ENCODE results near the gene TRIM3. TPM values are rescaled to one million over a fixed set of nuclear protein-coding genes. Genes with fewer than 3 reads are reported as not detected.

Gene TRIM3
- total RNA-seq, 1 donor from 2014 or later: 128 TPM

DNA sequence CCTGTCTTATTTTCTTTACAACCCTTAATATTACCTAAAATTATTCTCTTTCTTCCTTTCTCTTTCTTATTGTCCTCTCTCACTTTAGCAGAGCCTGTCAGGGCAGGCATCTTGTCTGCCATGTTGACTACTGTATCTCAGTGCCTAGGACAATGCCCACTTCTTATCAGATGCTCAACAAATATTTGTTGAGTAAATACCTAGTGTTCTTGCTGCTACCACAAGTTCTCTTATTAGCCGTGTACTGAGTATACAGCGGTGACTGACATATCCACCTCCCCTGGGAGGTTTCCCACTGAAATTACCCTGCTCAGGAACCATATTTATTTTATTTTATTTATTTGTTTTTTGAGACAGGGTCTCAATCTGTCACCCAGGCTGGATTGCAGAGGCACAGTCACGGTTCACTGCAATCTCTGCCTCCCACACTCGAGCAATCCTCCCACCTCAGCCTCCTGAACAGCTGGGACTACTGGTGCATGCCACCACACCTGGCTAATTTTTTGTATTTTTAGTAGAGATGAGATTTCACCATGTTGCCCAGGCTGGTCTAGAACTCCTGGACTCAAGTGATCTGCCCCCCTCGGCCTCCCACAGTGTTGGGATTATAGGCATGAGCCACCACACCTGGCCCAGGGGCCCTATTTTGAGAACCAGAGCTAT is 39.6 kb downstream of the TRIM3 start:
- H3K27ac Mint-ChIP-seq (ENCODE audit: unreplicated experiment): no peak overlapping the region
- no peak overlapping the region for H3K4me3 Mint-ChIP-seq (ENCODE audit: unreplicated experiment)
- H3K36me3 Mint-ChIP-seq (ENCODE audit: unreplicated experiment): peaks cover 4% of the 10 kb centered on the region
- H3K9me3 Mint-ChIP-seq (ENCODE audit: unreplicated experiment): peaks cover 5% of the 10 kb centered on the region
- DNase-seq: no peak
- H3K27me3 Mint-ChIP-seq (ENCODE audit: unreplicated experiment): peaks cover 4% of the 10 kb centered on the region
- H3K4me1 Mint-ChIP-seq (ENCODE audit: low read depth, unreplicated experiment): no peaks in the 10 kb centered on the region
- TF ChIP-seq, protein P1, sequence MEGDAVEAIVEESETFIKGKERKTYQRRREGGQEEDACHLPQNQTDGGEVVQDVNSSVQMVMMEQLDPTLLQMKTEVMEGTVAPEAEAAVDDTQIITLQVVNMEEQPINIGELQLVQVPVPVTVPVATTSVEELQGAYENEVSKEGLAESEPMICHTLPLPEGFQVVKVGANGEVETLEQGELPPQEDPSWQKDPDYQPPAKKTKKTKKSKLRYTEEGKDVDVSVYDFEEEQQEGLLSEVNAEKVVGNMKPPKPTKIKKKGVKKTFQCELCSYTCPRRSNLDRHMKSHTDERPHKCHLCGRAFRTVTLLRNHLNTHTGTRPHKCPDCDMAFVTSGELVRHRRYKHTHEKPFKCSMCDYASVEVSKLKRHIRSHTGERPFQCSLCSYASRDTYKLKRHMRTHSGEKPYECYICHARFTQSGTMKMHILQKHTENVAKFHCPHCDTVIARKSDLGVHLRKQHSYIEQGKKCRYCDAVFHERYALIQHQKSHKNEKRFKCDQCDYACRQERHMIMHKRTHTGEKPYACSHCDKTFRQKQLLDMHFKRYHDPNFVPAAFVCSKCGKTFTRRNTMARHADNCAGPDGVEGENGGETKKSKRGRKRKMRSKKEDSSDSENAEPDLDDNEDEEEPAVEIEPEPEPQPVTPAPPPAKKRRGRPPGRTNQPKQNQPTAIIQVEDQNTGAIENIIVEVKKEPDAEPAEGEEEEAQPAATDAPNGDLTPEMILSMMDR (IDR thresholded peaks at IDR 0.05; ENCODE audit: partially characterized antibody, unreplicated experiment): no peak

DNA sequence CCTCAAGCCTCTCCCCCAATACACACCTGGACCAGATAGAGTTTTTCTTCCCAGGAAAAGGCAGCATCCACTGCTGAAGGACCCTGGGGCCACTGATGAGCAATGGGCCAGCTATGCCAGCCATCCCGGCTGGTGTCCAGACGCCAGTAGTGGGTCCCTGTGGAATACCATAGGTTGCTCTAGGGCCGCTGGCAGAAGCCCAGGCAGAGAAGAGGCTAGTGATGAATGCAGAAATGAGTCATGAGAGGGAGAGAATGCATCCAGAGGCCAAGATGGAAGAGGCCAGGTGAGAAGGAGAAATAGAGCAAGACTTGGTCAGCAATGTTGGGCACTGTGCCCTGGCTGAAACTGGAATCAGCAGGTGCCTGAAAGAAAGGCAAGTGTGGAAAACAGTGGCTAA is 41.9 kb downstream of the TRIM3 start:
- Mint-ChIP-seq H3K36me3 (ENCODE audit: unreplicated experiment) (peaks cover 4% of the 10 kb centered on the region), H3K27ac (ENCODE audit: unreplicated experiment) (no peak overlapping the region), H3K27me3 (ENCODE audit: unreplicated experiment) (peaks cover 4% of the 10 kb centered on the region), H3K4me1 (ENCODE audit: low read depth, unreplicated experiment) (no peaks in the 10 kb centered on the region), H3K4me3 (ENCODE audit: unreplicated experiment) (no peak overlapping the region), H3K9me3 (ENCODE audit: unreplicated experiment) (peaks cover 5% of the 10 kb centered on the region)
- TF ChIP-seq, protein P1 (IDR thresholded peaks at IDR 0.05; ENCODE audit: partially characterized antibody, unreplicated experiment): no peak
- DNase-seq: no peak

DNA sequence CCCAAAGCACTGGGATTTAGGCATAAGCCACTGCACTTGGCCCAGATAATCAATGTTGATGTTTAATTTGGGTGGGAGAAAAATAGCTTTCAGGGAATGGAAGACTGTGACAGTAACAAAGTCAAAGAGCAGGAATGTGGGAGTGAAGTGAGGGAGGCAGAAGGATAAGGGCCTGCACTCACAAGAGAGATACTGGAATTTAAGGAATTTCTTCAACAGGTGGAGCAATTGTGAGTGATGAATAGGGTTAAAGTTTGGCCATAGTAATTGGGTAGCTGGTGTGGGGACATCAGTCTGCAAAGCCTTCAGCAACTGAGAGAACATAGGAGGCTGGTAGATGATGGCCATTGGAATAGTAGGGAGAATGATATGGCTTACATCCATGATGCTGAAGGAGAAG is 46.2 kb downstream of the TRIM3 start:
- Mint-ChIP-seq H3K27me3 (ENCODE audit: unreplicated experiment) (peaks cover 2% of the 10 kb centered on the region), H3K9me3 (ENCODE audit: unreplicated experiment) (no peaks in the 10 kb centered on the region), H3K36me3 (ENCODE audit: unreplicated experiment) (no peaks in the 10 kb centered on the region), H3K4me3 (ENCODE audit: unreplicated experiment) (no peak overlapping the region), H3K4me1 (ENCODE audit: low read depth, unreplicated experiment) (no peaks in the 10 kb centered on the region), H3K27ac (ENCODE audit: unreplicated experiment) (no peak overlapping the region)
- TF ChIP-seq, protein P1 (IDR thresholded peaks at IDR 0.05; ENCODE audit: partially characterized antibody, unreplicated experiment): no peak
- DNase-seq: no peak

DNA sequence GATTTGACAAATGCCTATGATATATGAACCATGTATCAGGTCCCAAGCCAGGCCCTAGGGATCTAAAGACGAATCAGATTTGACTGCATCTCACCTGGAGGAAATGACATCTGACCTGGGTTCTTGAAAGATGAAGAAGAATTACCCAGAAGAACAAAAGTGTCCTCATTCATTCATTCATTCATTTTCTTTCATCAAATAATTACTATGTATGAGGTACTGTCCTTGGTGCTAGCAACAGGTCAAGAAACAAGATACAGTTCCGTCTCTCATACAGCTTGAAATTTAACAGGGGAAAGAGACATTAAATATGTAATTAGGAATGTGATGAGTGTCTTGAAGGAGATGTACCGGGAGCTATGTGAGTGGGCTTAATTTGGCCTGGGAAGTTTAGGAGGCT is 53.1 kb downstream of the TRIM3 start:
- DNase-seq: no peak
- Mint-ChIP-seq H3K27ac (ENCODE audit: unreplicated experiment) (no peak overlapping the region), H3K36me3 (ENCODE audit: unreplicated experiment) (no peaks in the 10 kb centered on the region), H3K27me3 (ENCODE audit: unreplicated experiment) (peaks cover 4% of the 10 kb centered on the region), H3K4me3 (ENCODE audit: unreplicated experiment) (no peak overlapping the region), H3K9me3 (ENCODE audit: unreplicated experiment) (no peaks in the 10 kb centered on the region), H3K4me1 (ENCODE audit: low read depth, unreplicated experiment) (peaks cover 3% of the 10 kb centered on the region)
- TF ChIP-seq, protein P1 (IDR thresholded peaks at IDR 0.05; ENCODE audit: partially characterized antibody, unreplicated experiment): no peak

DNA sequence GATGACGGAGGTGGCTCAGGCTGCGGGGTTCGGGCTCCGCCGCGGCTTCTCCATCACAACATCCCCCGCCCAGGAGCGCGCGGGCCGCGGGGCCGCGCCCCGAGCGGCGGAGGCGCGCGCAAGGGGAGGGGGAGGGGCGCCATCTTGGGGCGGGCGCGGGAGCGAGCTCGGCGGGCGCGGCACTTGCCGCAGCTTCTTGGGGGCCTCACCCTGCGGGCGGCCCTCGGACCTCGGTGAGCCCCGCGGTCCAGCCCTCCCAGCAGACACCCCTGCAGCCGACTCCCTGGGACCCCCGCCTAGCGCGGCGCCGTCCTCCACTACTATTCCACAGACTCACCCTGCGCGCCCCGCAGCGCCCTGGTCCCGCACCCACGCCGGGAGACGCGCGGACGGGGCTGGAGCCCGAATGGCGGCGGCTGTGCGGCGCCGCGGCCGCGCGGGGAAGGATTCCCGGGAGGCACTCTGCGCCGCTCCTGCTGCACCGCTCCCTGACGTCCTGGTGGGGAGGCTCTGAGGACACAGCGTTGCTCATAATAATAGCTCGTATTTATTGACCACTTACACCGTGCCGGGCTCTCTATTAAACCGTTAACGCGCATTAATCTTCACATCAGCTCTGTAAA is 54.6 kb downstream of the TRIM3 start, which contains the start of gene APBB1:
Gene APBB1, minus strand, starts transcription at position 86 of the 623 bp plus-strand sequence. CDS start 7,747 bp downstream, outside the sequence.
- no peaks in the 10 kb centered on the region for H3K36me3 Mint-ChIP-seq (ENCODE audit: unreplicated experiment)
- TF ChIP-seq, protein P1 (IDR thresholded peaks at IDR 0.05; ENCODE audit: partially characterized antibody, unreplicated experiment): no peak
- H3K9me3 Mint-ChIP-seq (ENCODE audit: unreplicated experiment): no peaks in the 10 kb centered on the region
- H3K4me1 Mint-ChIP-seq (ENCODE audit: low read depth, unreplicated experiment): peaks cover 3% of the 10 kb centered on the region
- DNase-seq: peak; percentile 79
- H3K4me3 Mint-ChIP-seq (ENCODE audit: unreplicated experiment): peak within 1 kb of the TSS; percentile 91
- peak within 1 kb of the TSS; percentile 65 for H3K27ac Mint-ChIP-seq (ENCODE audit: unreplicated experiment)
- H3K27me3 Mint-ChIP-seq (ENCODE audit: unreplicated experiment): peaks cover 4% of the 10 kb centered on the region
